HG02943 (cell line): ENCODE data around the gene SLC13A3.

Experiments used
- ATAC-seq: cut with Tn5 transposase; IDR thresholded peaks from one replicate; pipeline ENCODE4 v1.9.1; 2021; ENCODE audit warnings: mild to moderate bottlenecking, low read depth, moderate library complexity; ENCODE audit not compliant: unreplicated experiment

SLC13A3 gene

DNA sequence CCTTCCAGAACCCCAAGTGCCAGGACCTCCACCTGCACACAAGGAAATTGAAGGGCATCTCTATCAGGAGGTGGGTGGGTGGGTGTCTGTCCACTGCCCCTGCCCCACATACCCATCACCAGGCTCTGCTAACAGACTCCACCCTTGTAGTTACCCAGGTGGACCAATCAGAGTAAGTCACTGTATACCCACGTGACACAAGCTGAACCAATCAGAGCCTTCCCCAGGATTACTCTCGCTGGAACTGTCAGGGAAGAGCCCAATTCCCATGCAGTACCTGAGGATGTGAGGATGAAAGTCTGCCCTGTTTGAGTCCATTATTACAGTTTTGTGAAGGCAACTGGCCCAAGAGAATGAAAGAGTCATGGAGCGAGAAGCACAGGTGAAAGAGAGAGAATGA is 105.0 kb downstream of the SLC13A3 start:
- ATAC-seq: no peak

DNA sequence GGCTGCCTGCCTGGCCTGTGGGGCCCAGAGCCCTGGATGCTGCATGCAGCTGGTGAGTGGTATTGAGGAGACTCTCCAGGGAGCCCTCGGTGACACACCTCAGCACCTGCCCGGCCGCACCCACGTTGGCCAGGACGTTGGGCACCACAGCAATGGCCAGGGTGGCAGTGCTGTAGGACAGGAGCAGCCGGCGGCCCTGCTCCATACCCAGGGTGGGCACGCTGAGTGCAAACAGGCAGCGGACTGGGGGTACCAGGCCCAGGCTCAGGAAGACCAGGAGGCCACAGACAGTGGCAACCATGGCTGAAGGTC is 105.5 kb downstream of the SLC13A3 start:
- ATAC-seq: no peak

DNA sequence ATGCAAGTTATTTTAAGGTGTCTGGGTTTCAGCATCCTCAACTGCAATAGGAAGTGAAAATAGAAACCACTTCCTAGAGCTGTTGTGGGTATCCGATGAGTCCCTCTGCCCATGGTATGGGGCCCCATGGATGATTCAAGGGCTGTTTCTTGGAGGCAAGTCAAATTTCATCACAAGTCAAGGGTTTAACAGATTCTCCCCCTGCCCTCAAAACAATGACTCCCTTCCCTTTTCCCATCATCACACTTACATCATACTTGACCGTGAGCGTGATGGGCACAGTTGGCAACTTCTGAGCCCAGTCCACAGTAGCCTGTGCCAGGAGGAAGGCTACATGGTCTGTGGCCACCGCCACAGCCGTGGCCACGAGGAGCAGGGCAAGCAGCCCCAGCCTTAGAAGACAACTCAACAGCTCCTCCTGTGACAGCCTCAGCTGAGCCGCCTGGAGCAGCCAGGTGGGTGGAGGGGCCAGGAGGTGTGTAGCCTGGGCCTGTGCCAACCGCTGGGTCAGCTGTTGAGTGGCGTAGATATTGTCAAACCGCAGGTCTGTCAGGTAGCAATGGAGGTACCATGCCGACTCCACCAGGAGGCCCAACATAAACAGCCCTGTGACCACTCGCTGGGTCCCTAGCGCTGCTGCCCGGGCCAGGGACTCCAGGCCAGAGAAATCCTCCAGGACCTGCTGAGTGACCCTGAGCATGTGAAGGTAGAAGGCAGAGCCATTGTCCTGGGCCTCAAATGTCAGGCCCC is 106.0 kb downstream of the SLC13A3 start:
- ATAC-seq: no peak

DNA sequence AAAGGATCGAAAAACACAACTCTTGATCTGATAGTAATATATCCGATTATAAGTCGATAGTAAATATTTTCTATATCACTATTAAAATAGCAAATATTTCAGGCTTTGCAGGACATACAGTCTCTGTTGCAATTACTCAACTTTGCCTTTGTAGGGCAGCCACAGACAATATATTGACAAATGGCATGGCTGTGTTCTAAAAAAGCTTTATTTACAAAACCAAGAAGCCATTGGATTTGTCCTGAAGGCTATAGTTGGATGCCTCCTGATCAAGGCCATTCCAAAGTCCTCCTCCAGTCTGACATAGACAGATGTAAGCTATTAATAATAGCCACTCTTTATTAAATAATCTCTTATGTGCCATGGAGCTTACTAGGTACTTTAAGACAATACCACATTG is 106.7 kb downstream of the SLC13A3 start:
- no peak for ATAC-seq

DNA sequence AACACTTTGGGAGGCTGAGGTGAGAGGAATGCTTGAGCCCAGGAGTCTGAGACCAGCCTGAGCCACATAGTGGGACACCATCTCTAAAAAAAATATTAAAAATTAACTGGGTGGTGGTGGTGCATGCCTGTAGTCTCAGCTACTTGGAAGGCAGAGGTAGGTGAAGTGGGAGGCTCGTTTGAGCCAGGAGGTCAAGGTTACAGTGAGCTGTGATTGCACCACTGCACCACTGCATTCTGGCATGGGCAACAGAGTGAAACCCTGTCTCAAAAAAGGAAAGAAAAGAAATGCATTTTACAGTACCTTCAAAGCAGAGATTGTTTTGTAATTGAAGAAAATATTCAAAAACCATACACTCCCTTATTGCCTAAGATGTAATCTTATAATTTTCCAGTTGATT is 107.3 kb downstream of the SLC13A3 start:
- no peak for ATAC-seq

DNA sequence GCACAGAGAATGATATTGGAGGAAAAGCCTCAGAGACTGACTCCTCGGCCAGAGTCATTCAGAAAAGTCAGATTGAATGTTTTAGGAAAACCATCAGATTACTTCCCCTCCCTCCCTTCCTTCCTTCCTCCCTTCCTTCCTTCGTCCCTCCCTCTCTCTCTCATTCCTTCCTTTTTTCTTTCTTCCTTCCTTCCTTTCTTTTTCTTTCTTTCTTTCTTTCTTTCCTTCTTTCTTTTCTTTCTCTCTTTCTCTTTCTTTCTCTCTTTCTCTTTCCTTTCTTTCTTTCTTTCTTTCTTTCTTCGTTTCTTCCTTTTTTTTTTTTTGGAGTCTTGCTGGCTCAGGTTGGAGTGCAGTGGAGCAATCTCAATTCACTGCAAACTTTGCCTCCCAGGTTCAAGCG is 108.2 kb downstream of the SLC13A3 start:
- ATAC-seq: no peak

DNA sequence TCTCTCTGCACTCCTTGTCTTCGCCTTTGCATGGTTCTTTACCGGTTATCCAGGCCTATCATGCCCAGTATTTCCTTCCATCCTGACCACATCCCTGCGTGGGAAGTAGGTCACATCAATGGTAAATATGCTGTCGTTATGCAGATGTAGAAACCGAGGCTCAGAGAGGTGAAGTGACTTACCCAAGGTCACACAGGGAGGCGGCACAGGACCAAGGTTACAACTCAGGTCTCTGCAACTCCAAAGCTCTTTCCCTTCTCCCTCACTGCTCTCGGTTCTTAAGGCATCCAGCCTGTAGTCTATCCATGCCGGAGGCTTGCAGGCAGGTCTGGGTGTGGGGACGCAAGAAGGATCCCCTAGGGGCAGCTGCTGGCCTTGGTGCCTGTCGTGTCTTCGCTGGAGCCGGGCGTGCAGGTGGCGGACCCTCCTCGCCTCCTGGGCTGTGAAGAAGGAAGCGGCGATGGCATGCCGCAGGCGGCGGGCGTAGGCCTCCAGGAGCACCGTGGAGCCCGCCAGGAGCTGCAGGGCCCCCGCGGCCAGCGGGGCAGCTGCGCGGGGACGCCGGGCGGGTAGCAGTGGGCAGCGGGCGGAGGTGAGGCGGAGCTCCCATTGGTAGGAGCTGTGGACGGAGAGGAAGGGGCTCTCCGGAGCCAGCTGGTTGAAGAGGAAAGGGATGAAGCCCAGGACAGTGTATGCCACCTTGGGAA is 109.9 kb downstream of the SLC13A3 start:
- ATAC-seq: no peak

DNA sequence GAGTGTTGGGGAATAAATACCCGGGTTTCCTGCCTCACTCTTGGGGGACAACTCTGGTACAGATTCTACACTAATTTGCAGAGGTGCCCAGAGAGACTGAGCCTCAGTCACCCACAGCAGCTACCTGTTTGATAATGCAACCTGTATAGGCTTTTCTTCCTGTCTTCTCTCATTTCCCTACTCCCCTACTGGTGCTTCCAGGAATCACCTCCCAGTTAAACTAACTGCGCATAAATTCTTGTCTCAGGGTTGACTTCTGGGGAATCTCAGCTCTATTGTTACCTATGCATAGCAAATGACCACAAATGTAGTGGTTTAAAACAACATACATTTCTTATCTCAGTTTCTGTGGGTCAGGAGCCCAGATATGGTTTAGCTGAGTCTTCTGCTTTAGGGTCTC is 112.1 kb downstream of the SLC13A3 start:
- ATAC-seq: no peak

DNA sequence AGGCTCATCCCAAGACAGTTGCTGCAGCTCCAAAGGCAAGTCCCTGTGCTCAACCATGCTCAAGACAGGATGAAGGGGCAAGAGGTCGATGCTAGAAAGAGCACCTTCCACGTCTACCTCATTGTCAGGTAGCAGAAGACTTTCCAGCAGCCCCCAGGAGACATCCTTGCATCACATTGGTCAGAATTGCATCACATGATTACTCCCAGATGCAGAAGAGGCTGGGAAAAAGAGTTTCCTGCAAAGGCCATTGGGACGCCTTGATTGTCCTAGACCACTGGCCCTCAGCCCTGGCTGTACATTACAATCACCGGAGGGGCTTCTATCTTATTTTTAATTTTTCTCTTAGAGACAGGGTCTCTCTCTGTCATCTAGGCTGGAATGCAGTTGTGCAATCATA is 120.6 kb downstream of the SLC13A3 start:
- ATAC-seq: no peak

DNA sequence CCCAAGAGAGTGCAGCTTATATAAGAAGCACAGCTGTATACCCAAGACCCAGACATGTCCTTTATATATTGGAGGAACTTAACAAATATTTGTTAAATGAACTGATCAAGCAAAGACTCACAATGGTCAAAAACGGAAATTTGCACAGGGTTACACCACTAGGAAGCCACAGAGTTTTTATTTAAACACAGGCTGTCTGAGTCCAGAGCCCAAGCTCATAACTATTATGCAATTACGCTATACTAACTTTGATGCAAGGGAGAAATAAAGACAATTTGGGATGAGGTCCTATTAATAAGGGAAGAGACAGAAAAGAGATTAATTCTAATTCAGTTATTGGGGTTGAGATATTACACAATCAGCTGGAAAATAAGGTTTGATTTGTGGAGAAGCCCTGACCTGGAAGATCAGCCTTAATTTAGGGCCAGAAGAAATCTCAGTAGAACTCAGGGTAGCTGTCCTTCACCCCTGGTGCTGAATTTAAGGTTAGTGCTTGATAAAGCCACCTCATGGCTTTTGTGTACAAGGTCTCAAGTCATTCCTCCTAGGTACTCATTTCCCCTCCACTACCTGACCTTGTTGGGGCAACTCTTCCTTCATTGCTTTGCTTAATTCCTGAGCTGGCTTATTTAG is 127.4 kb downstream of the SLC13A3 start:
- no peak for ATAC-seq

DNA sequence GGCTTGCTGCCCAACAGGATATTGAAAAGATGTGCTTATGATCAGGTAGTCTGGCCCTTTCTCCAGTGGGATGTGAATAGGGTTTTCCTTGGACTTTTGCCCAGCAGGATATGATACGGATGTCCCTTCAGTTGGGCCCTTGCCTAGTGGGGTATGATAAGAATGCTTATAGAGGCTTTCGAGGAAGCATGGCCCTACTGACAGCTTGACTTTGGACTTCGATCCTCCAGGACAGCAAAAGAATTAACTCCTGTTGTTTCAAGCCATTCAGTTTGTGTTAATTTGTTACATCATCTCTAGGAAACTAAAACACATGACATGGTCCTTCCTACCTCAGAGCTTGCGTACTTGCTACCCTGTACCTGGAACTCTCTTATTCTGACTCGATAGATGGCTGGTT is 128.2 kb downstream of the SLC13A3 start:
- ATAC-seq: no peak

DNA sequence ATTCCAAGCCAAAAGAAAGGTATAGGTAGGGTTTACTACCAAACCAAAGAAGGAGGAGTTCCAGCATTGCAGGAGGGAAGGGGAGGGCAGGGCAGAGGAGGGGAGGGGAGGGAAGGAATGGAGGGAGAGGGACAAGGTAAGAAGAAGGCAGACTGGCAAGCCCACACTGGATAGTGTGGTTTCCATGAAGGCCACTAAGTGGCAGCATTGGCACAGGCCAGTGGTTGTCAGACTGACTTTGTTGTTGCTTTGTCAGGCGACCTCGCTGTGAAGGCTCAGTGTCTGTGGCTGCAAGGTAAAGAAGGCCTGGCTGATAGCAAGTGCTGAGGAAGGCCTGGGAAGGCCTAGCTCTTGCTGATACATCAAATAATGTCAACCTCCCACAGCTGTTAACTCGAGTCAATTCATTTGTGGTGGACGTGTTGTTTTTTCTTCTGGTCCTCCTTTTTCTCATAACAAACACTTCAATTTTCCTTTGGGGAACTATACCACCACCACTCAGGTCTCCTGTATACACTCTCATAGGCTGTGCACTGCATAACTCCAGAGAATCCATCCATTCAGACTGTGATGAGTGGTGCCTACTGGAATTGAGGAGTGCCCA is 130.2 kb downstream of the SLC13A3 start:
- no peak for ATAC-seq

DNA sequence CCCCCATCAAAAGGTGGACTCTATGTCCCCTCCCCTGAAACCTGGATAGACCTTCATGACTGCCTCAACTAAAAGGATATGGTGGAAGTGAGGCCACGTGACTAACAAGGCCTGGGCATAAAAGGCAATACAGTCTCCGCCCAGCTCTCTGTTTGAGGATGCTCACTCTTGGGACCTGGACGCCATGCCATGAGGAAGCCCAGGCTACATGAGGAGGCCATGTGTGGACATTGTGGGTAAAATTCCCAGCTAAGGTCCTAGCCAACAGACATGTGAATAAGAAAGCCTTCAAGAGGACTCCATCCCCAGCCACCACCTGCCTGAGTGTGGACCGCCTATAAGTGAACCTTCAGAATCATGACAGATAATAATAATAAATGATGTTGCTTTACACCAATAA is 130.7 kb downstream of the SLC13A3 start:
- ATAC-seq: no peak

DNA sequence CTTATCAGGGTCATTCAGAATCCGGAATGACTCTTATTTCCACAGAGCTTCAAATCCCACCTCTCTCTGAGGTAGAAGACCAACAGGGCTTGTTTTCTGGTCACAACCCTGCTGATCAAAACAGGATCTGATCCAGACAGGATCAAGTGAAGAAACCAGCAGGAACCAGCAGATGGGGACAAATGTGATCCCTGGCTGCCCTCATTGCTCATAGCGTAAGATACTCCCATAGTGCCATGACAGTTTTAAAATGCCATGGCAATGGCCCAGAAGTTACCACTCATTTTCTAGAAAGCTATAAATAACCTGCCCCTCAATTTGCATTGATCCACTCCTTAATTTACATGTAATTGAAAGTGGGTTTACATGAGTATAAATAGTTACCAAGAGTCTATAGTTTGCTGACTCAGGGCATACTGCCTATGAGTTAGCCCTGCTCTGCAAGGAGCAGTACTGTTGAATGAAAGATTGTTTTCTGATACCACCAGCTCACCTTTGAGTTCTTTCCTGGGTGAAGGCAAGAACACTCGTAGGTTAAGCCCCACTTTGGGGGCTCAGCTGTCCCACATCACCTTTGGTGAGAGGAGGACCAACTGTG is 131.7 kb downstream of the SLC13A3 start:
- no peak for ATAC-seq

DNA sequence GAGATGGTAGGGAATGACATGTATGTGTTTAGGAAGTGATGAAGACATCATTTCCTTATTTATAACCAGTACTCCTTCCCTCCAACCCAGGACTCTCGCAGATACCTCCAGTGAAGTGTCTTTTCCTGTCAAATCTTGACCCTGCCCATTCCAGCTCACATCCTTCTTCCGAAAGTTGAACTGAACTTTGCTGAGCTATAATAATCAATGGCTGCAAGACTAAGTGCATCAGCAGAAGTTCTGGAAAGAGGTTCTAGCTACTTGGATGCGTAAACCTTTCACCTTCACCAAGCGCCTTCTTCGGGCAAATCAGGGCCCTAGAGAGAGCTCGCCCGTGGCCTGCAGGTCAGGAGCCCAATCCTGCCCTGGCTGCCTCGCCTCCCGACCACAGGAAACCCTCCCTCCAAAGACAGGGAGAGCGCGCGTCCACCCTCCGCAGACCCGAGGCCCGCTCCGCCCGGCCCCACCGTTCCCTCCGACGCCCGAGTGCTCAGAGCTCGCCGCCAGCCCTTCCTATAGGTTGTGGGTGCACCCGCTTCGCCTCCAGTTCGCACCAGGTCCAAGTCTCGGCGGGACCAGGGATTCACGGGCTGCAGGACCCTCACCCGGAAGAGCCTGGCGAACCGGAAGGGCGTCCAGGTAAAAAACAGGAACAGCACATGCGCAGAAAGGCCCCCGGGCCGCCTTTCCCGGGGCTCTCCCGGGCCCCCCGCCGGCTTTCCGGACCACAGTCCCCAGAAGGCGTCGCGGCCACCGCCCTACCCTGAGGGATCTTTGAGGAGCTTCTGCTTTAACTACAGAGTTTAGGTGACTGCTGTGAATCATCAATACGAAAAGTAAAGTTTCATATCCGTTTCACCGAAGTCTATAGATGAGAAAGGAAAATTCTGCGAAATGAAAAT is 138.1 kb downstream of the SLC13A3 start, which contains the start of gene ZNF334:
Gene ZNF334, minus strand, starts transcription at position 617 of the 902 bp plus-strand sequence. CDS start 1,457 bp downstream, outside the sequence.
- no peak for ATAC-seq

DNA sequence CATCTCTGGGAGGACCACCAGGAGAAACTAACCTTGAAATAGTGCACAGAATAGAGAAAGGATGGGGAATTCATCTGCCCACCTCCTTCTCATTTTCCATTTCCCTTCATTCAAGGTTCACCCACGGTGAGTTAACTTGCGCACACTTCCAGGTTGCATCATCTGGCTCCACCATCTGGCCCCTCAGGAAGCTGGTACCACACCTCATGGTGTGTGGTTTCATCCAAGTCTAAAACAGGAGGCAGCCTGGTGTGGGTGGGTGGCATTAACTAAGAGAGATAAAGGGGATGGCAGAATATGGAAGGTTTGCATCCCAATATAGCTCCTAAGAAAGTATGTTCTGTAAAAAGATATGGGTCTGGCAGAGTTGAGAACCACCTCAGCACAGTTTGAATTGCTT is 141.7 kb downstream of the SLC13A3 start:
- no peak for ATAC-seq
